ENCODE results near the gene RXRG.

RXRG gene

DNA sequence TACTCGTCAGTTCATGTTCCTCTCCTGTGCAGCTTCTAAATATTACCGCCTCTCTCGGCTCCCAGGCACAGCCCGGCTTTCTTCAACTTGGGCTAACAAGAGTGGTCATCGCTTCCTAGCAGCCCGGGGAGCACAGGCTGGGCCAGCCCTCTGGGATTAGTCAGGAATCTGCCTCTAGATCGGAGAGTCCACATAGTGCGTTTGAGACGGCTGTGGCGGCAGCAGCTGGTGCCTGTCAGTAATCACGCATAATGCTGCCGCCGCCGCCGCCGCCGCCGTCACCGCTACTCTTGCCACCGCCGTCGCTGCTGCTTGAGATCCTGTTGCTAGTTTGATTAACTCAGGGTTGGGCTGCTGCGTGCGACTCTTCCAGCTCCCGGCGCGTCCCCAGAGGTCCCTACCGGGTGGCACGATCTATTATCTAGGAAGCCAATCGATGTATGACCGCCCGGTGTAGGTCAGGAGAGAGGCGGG is at the start of gene RXRG:
RXRG (minus strand) TSS at position 230 of the 474 bp plus-strand sequence. CDS start 233 bp downstream, outside the sequence.
- peak; percentile 6 for DNase-seq (ENCODE audit: low read depth)
- peak within 1 kb of the TSS; percentile 30 for H3K4me3 ChIP-seq (ENCODE audit: low read length)
- TF ChIP-seq CTCF (conservative IDR thresholded peaks at IDR 0.05; ENCODE audit: low read depth, low read length) = no peak

DNA sequence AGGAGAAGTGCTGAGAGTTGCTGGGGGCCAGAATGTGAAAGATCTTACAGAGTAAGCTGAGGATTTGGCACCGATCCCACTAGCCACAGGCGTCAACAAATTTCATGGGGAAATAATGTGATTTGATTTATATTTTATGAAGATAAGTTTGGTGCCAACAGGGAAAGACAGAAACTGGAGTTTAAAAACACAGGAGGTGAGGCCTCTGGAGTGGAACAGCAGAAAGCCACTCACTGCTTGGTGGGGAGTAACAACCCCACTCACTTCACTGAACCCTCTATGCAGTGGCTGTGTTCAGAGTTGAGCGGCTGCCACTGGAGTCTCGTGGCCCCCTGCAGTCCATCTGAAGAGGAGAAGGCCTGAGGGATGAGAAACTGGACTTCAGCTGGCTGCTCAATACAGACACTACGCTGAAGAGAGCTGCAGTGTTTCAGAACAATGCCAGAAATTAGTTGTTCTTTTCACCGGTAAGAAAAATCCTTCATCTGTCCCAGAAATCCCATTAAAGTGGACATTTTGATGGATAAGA is 48.0 kb upstream of the RXRG start:
- no peak for DNase-seq (ENCODE audit: low read depth)
- no peak overlapping the region for H3K4me3 ChIP-seq (ENCODE audit: low read length)
- no peak for TF ChIP-seq CTCF (conservative IDR thresholded peaks at IDR 0.05; ENCODE audit: low read depth, low read length)

DNA sequence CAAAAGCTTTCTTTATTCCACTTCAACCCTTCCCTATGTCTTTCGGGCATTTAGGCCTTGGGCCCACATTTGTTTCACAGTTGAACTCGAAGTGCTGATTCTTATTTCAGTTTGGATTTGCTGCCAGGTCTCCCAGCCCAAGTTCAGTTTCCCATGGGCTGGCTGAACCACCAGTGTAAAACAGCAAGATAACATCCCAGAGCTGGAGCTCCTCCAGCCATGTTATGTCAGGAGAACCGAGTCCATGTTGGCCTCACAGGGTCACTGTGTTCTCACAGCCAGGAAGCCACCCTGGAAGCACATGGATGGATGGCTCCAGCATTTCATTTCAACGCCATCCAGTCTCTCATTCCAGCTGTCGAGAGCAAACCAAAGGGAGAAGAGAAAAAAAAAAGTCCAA is 45.2 kb upstream of the RXRG start:
- no peak for DNase-seq (ENCODE audit: low read depth)
- no peak for TF ChIP-seq CTCF (conservative IDR thresholded peaks at IDR 0.05; ENCODE audit: low read depth, low read length)
- no peak overlapping the region for H3K4me3 ChIP-seq (ENCODE audit: low read length)

GRCh38 chr1:165487921-165488320 is 43.0 kb upstream of the RXRG start:
- H3K4me3 ChIP-seq (ENCODE audit: low read length) = no peak overlapping the region
- TF ChIP-seq CTCF (conservative IDR thresholded peaks at IDR 0.05; ENCODE audit: low read depth, low read length) = no peak
- no peak for DNase-seq (ENCODE audit: low read depth)

DNA sequence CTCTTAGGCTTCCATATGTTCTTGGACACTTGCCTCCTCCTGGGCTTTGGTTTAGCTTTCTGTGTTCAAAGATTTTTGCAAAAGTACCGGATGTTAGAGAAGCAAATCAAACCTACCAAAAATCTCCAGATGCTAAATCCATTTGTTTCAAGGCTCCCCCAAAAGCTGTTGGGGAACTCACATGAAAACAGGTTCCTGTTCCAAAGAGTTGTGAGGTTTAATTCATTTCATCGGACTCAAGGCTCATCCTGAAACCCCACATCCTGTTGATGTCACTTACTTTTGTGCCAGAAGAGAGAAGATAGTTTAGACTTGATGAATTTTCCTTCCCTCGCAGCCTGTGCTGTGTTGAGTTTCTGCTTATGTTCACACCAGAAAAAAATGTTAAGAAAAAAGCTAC is 41.7 kb upstream of the RXRG start:
- no peak for TF ChIP-seq CTCF (conservative IDR thresholded peaks at IDR 0.05; ENCODE audit: low read depth, low read length)
- no peak for DNase-seq (ENCODE audit: low read depth)
- no peak overlapping the region for H3K4me3 ChIP-seq (ENCODE audit: low read length)

DNA sequence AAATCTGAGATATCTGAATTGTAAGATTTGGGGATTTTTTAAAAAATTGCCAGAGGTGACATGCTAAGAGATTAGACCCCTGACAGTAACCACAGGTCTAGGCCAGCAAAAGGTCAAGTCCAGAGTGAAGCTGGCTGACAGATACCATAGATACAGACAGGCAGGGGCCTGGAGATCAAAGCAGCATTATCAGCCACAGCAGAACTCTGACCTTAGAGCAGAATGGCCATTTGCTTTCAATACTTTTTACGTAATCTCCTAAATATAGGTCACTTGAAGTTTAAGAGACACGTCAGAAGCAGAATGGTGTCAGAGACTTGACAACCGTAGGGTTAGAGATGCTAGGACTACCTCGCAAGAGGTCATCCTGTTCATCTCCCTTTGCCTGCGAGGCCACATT is 40.8 kb upstream of the RXRG start:
- no peak overlapping the region for H3K4me3 ChIP-seq (ENCODE audit: low read length)
- no peak for DNase-seq (ENCODE audit: low read depth)
- no peak for TF ChIP-seq CTCF (conservative IDR thresholded peaks at IDR 0.05; ENCODE audit: low read depth, low read length)

GRCh38 chr1:165484532-165484931 is 39.6 kb upstream of the RXRG start:
- no peak for TF ChIP-seq CTCF (conservative IDR thresholded peaks at IDR 0.05; ENCODE audit: low read depth, low read length)
- no peak for DNase-seq (ENCODE audit: low read depth)
- H3K4me3 ChIP-seq (ENCODE audit: low read length) = no peak overlapping the region
